ENCODE measurements around the gene CFAP251.
"Not testable (repeated sequence)": the region's sequence is repeated elsewhere in the genome, so short reads cannot be mapped to it uniquely, and the experiment has no call there.

Gene CFAP251, protein sequence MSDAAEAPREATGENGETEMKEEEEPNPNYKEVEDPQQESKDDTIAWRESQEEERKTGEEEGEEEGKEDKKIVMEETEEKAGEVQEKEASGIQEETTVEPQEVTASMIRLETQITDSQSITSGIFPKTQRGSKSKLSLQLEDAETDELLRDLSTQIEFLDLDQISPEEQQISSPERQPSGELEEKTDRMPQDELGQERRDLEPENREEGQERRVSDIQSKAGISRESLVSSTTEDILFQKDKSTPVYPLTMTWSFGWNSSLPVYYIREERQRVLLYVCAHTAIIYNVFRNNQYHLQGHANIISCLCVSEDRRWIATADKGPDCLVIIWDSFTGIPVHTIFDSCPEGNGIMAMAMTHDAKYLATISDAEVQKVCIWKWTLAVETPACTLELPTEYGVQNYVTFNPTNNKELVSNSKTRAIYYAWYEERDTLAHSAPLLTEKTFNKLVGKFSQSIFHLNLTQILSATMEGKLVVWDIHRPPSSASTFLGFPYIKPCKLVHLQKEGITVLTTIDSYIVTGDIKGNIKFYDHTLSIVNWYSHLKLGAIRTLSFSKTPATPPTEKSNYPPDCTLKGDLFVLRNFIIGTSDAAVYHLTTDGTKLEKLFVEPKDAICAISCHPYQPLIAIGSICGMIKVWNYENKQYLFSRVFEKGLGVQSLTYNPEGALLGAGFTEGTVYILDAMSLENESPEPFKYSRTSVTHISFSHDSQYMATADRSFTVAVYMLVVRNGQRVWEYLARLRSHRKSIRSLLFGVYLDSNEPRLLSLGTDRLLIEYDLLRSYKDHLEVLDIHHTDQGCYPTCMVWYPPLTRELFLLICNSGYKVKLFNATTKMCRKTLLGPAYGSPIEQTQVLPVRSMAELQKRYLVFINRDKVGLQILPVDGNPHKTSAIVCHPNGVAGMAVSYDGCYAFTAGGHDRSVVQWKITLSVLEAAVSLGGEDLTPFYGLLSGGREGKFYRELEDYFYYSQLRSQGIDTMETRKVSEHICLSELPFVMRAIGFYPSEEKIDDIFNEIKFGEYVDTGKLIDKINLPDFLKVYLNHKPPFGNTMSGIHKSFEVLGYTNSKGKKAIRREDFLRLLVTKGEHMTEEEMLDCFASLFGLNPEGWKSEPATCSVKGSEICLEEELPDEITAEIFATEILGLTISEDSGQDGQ

DNA sequence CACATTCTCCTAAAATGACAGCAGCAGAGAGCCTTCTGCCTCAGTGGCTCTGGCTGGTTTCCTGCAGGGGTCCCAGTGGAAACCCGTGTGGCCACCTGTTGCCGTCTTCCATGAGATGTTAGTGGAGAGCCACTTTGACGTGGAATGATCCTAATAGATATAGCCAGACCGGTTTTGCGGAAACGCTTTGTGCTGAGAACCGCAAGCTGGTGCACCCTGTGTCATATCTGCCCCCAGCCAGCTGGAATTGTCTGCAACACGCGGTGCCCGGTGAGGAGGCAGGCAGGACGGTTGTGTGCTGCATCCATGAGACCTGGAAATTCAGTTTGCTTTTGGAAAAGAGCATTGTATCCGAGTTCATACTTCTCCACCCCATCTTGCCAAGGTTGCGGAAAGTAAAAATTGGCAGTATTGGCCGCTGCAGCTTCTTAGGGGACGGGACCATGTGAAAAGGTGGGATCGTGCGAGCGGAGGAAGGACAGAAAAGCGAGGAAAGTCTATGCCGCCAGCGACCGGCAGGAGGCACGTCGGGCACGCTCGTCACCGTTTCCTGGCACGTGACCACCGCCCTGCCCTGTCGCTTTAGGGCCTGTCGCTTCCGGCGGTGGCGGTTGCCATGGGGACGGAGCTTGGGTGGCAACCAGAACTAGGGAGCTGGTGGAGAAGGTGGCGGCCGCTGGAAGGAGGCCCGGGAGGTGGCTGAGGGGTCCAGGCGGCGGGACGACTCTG lies at the start of gene CFAP251:
Gene CFAP251, plus strand, starts transcription at position 643 of the 729 bp plus-strand sequence. CDS start 2,714 bp downstream, outside the sequence.
- no peaks in the 10 kb centered on the region for H3K27me3 Mint-ChIP-seq
- intact Hi-C loops (cut with micrococcal nuclease): loop anchor here (1.0 to 5.0 kb wide), 2 partner anchors 30 to 104 kb away; partner anchors contain the start of genes BCL7A and PSMD9
- peaks cover 33% of the 10 kb centered on the region for H3K4me1 Mint-ChIP-seq (ENCODE audit: low read depth)

DNA sequence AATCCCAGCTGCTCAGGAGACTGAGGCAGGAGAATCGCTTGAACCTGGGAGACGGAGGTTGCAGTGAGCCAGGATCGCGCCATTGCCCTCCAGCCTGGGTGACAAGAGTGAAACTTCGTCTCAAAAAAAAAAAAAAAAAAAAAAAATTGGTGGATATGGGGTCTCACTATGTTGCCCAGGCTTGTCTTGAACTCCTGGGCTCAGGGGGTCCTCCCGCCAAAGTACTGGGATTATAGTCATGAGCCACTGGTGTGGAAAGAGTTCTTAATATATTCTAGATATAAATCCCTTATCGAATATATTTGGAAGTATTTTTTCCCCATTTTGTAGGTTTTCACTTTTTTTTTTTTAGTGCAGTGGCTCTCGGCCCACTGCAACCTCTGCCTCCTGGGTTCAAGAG lies 49.2 kb upstream of the CFAP251 start:
- intact Hi-C loops (cut with micrococcal nuclease); H3K36me3 Mint-ChIP-seq (ENCODE audit: low read depth); H3K9me3 Mint-ChIP-seq; H3K27ac Mint-ChIP-seq; H3K4me3 Mint-ChIP-seq; H3K27me3 Mint-ChIP-seq: not testable (repeated sequence)
- H3K4me1 Mint-ChIP-seq (ENCODE audit: low read depth): peaks cover 29% of the 10 kb centered on the region

More for the DNA sequence above, at the start of gene CFAP251:
- Mint-ChIP-seq H3K27ac (peak within 1 kb of the TSS; percentile 78), H3K36me3 (ENCODE audit: low read depth) (peaks cover 47% of the 10 kb centered on the region), H3K9me3 (no peaks in the 10 kb centered on the region), H3K4me3 (peak within 1 kb of the TSS; percentile 76)

DNA sequence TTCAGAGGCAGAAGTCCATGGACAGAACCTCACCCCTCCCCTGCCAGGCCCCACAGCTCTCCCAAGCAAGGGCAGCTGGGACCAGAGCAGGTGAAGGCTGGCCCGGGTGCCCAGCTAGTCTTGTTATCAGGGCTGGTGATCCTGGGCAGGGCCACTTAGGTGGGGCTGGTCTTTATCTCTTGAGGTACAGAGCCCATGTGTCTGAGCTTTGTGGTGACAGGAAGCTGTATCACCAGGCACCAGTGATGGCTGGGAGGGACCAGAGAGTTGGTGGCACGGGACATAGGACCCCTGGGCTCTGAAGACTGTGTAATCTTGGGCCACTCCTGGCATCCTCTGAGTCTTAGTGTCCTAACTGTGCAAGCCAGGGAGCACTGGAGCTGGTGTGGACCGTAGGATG lies 46.9 kb upstream of the CFAP251 start:
- no peak overlapping the region for H3K27ac Mint-ChIP-seq
- H3K9me3 Mint-ChIP-seq: no peaks in the 10 kb centered on the region
- no peaks in the 10 kb centered on the region for H3K36me3 Mint-ChIP-seq (ENCODE audit: low read depth)
- H3K4me1 Mint-ChIP-seq (ENCODE audit: low read depth): peaks cover 49% of the 10 kb centered on the region
- H3K27me3 Mint-ChIP-seq: no peaks in the 10 kb centered on the region
- no peak overlapping the region for H3K4me3 Mint-ChIP-seq
- intact Hi-C loops (cut with micrococcal nuclease): no loop called here

DNA sequence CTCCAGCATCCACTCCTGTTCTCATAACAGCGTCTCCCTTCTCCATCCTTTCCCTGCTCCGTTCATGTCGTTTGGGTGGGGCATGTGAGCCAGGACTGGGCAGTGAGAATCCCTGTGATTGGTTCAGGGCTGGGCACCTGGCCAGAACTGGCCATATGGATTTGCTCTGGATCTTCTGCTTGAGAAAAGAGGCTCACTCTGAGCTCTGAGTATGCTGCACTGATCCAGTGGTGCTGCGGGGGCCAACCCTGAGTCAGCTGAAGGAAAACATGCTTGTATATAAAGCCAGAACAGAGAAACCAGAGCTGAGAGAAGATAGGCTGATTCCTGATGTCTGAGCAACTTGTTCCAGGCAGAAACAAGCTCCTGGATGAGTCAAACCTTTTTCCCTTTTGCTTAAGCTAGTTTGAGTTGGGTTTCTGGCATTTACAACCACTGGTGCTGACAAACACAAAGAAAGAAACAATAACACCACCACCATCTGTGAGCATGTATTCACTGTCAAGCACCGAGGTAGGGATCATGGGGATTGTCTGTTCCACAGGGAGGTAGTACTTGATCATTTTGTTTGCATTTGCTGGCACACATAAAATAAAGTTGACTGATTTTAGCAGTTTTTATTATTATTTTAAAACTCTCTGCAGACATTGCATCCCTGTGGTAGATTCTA lies 45.7 kb upstream of the CFAP251 start:
- Mint-ChIP-seq H3K4me1 (ENCODE audit: low read depth) (peaks cover 52% of the 10 kb centered on the region), H3K27ac (peak overlapping the region; percentile 11)
- intact Hi-C loops (cut with micrococcal nuclease): no loop called here

DNA sequence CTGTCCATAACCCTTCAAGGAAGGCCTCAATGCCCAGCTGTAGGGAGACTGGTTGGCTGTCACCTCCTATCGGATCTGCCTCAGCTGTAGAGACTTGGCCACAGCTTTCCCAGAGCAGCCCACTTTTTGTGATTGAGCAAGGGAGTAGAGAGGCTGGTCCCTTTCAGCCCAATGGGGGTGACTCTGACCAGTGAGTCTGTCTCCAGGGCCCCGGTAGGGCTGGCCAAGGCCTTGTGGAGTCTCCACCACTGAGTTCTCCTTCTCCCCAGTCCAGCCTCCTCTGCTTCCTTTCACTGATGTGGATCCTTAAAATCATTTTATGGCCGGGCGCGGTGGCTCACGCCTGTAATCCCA lies 45.2 kb upstream of the CFAP251 start:
- H3K4me3 Mint-ChIP-seq: no peak overlapping the region
- no peaks in the 10 kb centered on the region for H3K36me3 Mint-ChIP-seq (ENCODE audit: low read depth)
- H3K27ac Mint-ChIP-seq: peak overlapping the region; percentile 79
- H3K9me3 Mint-ChIP-seq: no peaks in the 10 kb centered on the region
- peaks cover 47% of the 10 kb centered on the region for H3K4me1 Mint-ChIP-seq (ENCODE audit: low read depth)
- intact Hi-C loops (cut with micrococcal nuclease): no loop called here
- no peaks in the 10 kb centered on the region for H3K27me3 Mint-ChIP-seq

More for the DNA sequence above, 45.7 kb upstream of the CFAP251 start:
- Mint-ChIP-seq H3K4me3 (no peak overlapping the region), H3K27me3 (no peaks in the 10 kb centered on the region), H3K36me3 (ENCODE audit: low read depth) (no peaks in the 10 kb centered on the region), H3K9me3 (no peaks in the 10 kb centered on the region)

DNA sequence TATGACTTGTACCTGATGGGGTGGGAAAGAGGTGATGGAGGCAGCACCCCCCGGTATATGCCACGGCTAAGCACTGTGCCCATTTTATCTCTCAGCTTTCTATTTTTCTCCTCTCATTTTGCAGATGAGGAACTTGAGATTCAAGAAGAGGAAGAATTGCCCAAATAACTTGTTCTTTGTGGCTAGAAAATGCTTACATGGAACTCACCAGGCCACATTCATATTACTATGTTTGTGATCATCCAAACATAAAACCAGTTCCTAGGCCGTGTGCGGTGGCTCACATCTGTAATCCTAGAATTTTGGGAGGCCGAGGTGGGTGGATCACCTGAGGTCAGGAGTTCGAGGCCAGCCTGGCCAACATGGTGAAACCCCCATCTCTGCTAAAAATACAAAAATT lies 44.3 kb upstream of the CFAP251 start:
- H3K9me3 Mint-ChIP-seq: no peaks in the 10 kb centered on the region
- H3K4me3 Mint-ChIP-seq: no peak overlapping the region
- H3K4me1 Mint-ChIP-seq (ENCODE audit: low read depth): peaks cover 44% of the 10 kb centered on the region
- intact Hi-C loops (cut with micrococcal nuclease): no loop called here
- H3K27me3 Mint-ChIP-seq: no peaks in the 10 kb centered on the region
- H3K27ac Mint-ChIP-seq: peak overlapping the region; percentile 79
- no peaks in the 10 kb centered on the region for H3K36me3 Mint-ChIP-seq (ENCODE audit: low read depth)

DNA sequence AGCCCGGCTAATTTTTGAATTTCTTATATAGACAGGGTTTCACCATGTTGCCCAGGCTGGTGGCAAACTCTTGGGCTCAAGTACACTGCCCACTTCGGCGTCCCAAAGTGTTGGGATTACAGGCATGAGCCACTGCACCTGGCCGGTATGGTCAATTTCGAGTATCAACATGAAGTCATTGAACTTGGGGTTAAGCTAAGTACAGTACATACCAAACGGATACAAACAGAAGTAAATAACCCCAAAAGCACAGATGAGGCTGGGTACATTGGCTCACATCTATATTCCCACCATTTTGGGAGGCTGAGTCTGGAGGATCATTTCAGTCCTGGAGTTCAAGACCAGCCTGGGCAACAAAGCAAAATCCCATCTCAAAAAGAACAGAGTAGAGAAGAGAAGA lies 42.8 kb upstream of the CFAP251 start:
- Mint-ChIP-seq H3K36me3 (ENCODE audit: low read depth) (no peaks in the 10 kb centered on the region), H3K27me3 (no peaks in the 10 kb centered on the region), H3K4me1 (ENCODE audit: low read depth) (peaks cover 44% of the 10 kb centered on the region), H3K9me3 (no peaks in the 10 kb centered on the region), H3K4me3 (no peak overlapping the region), H3K27ac (no peak overlapping the region)
- intact Hi-C loops (cut with micrococcal nuclease): no loop called here

DNA sequence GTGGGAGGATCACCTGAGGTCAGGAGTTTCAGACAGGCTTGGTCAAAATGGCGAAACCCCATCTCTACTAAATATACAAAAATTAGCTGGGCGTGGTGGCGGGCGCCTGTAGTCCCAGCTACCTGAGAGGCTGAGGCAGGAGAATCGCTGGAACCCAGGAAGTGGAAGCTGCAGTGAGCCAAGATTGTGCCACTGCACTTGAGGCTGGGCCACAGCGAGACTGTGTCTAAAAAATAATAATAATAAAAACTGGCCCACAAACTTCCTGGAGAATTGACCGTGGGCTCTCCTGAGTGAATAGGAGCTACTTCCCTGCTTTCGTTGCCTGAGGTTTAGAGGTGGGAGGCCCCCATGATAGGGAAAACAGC lies 42.3 kb upstream of the CFAP251 start:
- H3K27me3 Mint-ChIP-seq; H3K4me3 Mint-ChIP-seq; intact Hi-C loops (cut with micrococcal nuclease); H3K9me3 Mint-ChIP-seq; H3K36me3 Mint-ChIP-seq (ENCODE audit: low read depth): not testable (repeated sequence)
- Mint-ChIP-seq H3K4me1 (ENCODE audit: low read depth) (peaks cover 44% of the 10 kb centered on the region), H3K27ac (peak overlapping the region; percentile 45)

DNA sequence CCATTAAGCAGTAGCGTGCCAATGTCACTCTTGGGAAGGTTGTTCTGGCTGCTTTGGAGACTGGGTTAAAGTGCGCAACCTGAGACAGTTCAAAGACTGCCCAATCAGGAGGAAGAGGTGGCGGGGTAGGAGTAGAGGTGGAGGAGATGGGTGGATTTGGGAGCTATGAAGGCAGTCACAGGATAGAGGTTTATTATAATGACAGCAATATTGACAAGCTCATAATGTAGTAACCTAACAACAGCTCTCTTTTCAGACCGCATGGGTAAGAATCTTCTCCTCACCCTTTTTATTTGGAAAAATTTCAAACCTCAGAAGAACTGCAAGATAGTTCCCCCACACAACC lies 35.1 kb upstream of the CFAP251 start:
- intact Hi-C loops (cut with micrococcal nuclease): no loop called here
- no peak overlapping the region for H3K4me3 Mint-ChIP-seq
- H3K27me3 Mint-ChIP-seq: peaks cover 1% of the 10 kb centered on the region

DNA sequence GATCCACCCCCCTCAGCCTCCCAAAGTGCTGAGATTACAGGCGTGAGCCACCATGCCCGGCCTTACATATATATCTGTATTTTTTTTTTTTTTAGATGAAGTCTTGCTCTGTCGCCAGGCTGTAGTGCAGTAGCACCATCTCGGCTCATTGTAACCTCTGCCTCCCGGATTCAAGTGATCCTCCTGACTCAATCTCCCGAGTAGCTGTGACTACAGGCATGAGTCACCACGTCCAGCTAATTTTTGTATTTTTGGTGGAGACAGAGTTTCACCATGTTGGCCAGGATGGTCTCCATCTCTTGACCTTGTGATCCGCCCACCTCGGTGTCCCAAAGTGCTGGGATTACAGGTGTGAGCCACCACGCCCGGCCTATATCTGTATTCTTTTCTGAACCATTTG lies 33.3 kb upstream of the CFAP251 start:
- intact Hi-C loops (cut with micrococcal nuclease): loop anchor here (5.0 kb wide), 3 partner anchors 73 to 188 kb away; partner anchors contain the start of gene TMEM120B
- peaks cover 13% of the 10 kb centered on the region for H3K4me1 Mint-ChIP-seq (ENCODE audit: low read depth)
- not testable (repeated sequence) for H3K9me3 Mint-ChIP-seq; H3K27ac Mint-ChIP-seq; H3K4me3 Mint-ChIP-seq; H3K36me3 Mint-ChIP-seq (ENCODE audit: low read depth); H3K27me3 Mint-ChIP-seq

More for the DNA sequence above, 35.1 kb upstream of the CFAP251 start:
- Mint-ChIP-seq H3K27ac (peak overlapping the region; percentile 18), H3K36me3 (ENCODE audit: low read depth) (no peaks in the 10 kb centered on the region), H3K9me3 (no peaks in the 10 kb centered on the region), H3K4me1 (ENCODE audit: low read depth) (no peaks in the 10 kb centered on the region)

DNA sequence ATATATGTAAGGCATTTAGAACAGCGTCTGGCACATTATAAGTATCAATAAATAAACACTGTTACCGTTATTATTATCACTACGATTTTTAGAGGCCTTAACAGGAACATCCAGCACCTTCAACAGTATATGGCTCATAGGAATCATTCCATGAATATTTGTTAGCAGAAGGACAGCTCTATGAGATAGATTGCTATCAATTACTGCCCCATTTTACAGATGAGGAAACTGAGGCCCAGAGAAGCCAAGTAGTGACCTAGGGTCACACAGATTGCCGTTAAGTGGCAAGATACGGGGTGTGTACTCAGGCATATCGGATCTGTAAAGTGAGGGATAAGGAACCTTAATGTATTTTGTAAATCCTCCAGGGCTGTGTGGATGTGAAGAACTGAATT lies 30.3 kb upstream of the CFAP251 start:
- peaks cover 17% of the 10 kb centered on the region for H3K4me1 Mint-ChIP-seq (ENCODE audit: low read depth)
- peaks cover 26% of the 10 kb centered on the region for H3K36me3 Mint-ChIP-seq (ENCODE audit: low read depth)
- H3K9me3 Mint-ChIP-seq: no peaks in the 10 kb centered on the region
- peak overlapping the region; percentile 100 for H3K4me3 Mint-ChIP-seq
- H3K27me3 Mint-ChIP-seq: peaks cover 1% of the 10 kb centered on the region
- peak overlapping the region; percentile 98 for H3K27ac Mint-ChIP-seq
- intact Hi-C loops (cut with micrococcal nuclease): loop anchor here (1.0 to 5.0 kb wide), 6 partner anchors 30 to 191 kb away; partner anchors contain the start of genes CFAP251 and TMEM120B

DNA sequence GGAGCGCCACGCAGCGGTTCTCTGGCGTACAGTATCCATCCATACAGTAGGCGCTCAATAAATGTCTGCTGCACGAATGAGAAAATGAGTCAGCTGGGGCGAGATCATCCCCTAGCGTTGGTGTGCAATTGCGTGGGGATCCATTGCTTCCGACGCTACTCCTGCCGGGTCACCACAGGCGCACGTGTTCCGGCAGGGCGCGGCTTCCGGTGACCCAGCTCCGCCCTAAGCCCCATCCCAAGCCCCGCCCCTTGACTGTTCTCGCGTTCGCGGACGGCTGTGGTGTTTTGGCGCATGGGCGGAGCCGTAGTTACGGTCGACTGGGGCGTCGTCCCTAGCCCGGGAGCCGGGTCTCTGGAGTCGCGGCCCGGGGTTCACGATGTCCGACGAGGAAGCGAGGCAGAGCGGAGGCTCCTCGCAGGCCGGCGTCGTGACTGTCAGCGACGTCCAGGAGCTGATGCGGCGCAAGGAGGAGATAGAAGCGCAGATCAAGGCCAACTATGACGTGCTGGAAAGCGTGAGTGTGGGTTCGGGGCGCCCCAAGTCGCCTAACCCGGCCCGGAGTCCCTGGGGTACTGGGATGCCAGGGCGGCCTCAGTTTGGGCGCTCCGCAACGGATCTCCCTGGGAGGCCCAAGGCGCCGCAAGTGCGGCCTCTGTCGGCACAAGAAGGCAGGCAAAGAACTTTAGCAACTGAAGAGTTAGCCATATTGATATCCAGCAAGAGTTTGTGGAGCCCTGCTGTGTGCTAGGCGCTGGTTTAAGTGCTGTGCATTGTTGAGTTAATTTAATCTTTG lies 29.7 kb upstream of the CFAP251 start, which contains the start of gene PSMD9:
Gene PSMD9, plus strand, starts transcription at position 313 of the 796 bp plus-strand sequence. Its CDS starts 67 bp downstream, at position 380.
- peak within 1 kb of the TSS; percentile 98 for H3K27ac Mint-ChIP-seq
- H3K36me3 Mint-ChIP-seq (ENCODE audit: low read depth): peaks cover 30% of the 10 kb centered on the region
- peak within 1 kb of the TSS; percentile 100 for H3K4me3 Mint-ChIP-seq
- no peaks in the 10 kb centered on the region for H3K27me3 Mint-ChIP-seq
- H3K9me3 Mint-ChIP-seq: no peaks in the 10 kb centered on the region
- peaks cover 23% of the 10 kb centered on the region for H3K4me1 Mint-ChIP-seq (ENCODE audit: low read depth)
- intact Hi-C loops (cut with micrococcal nuclease): loop anchor here (1.0 to 5.0 kb wide), 6 partner anchors 30 to 191 kb away; partner anchors contain the start of genes CFAP251 and TMEM120B

Data from dendritic cell treated with granulocyte-macrophage colony-stimulating factor and Interleukin-4, amounts not matched to agents 40 ng/mL and 50 ng/mL, for 4 days (primary cell).